SK-N-SH treated with all-trans-retinoic acid at 6 μM for 48 hours (cell line): ENCODE results near the gene RXRA.

Source experiments
- ATAC-seq: fragments of 200-7000 bp; cut with Tn5 transposase; 3 replicates; pipeline ENCODE4 v1.9.1; 2020; ENCODE audit warnings: mild to moderate bottlenecking, moderate library complexity
- ARNTL ChIP-seq: fragments of 450-650 bp; formaldehyde crosslinking; IDR thresholded peaks from 2 replicates; pipeline ENCODE4 v1.5.0; 2020; ENCODE audit warnings: low read depth, mild to moderate bottlenecking, moderate library complexity, borderline replicate concordance
- BACH2 ChIP-seq: fragments of 250-450 bp; sonication (Bioruptor Pico); IDR thresholded peaks from 2 replicates; pipeline ENCODE4 v1.9.0; 2021; ENCODE audit warnings: mild to moderate bottlenecking, borderline replicate concordance
- CSDC2 ChIP-seq: fragments of 250-450 bp; sonication (Bioruptor Pico); IDR thresholded peaks from 2 replicates; pipeline ENCODE4 v1.5.0; 2020; ENCODE audit warnings: mild to moderate bottlenecking, moderate library complexity
- GLIS3 ChIP-seq: fragments of 250-450 bp; sonication (Bioruptor Pico); IDR thresholded peaks from 2 replicates; pipeline ENCODE4 v1.5.0; 2020; ENCODE audit warnings: mild to moderate bottlenecking, moderate library complexity
- OSR1 ChIP-seq: fragments of 250-450 bp; sonication (Bioruptor Pico); IDR thresholded peaks from 2 replicates; pipeline ENCODE4 v1.8.0; 2022; ENCODE audit warnings: moderate library complexity, mild to moderate bottlenecking, inconsistent platforms
- PATZ1 ChIP-seq: fragments of 250-450 bp; sonication (Bioruptor Pico); IDR thresholded peaks from 2 replicates; pipeline ENCODE4 v1.8.0; 2020; ENCODE audit warnings: mild to moderate bottlenecking, moderate library complexity, borderline replicate concordance
- RARB ChIP-seq: fragments of 250-450 bp; sonication (Bioruptor Pico); IDR thresholded peaks from 2 replicates; pipeline ENCODE4 v1.8.0; 2021; ENCODE audit warnings: mild to moderate bottlenecking, moderate library complexity
- SNAI2 ChIP-seq: fragments of 250-450 bp; sonication (Bioruptor Pico); IDR thresholded peaks from 2 replicates; pipeline ENCODE4 v1.5.0; 2020; ENCODE audit warnings: mild to moderate bottlenecking, moderate library complexity
- TCF4 ChIP-seq: fragments of 250-450 bp; sonication (Bioruptor Pico); IDR thresholded peaks from 2 replicates; pipeline ENCODE4 v1.8.0; 2021; ENCODE audit warnings: mild to moderate bottlenecking, moderate library complexity, borderline replicate concordance
- TSHZ2 ChIP-seq: fragments of 250-450 bp; sonication (Bioruptor Pico); IDR thresholded peaks from 2 replicates; pipeline ENCODE4 v1.5.0; 2020; ENCODE audit warnings: mild to moderate bottlenecking, moderate library complexity
- ZFP3 ChIP-seq: fragments of 250-450 bp; sonication (Bioruptor Pico); IDR thresholded peaks from 2 replicates; pipeline ENCODE4 v1.5.0; 2020; ENCODE audit warnings: mild to moderate bottlenecking, moderate library complexity
- ZFP30 ChIP-seq: fragments of 450-650 bp; formaldehyde crosslinking; IDR thresholded peaks from 2 replicates; pipeline ENCODE4 v1.5.0; 2022; ENCODE audit warnings: mild to moderate bottlenecking, moderate library complexity
- ZNF70 ChIP-seq: fragments of 450-650 bp; formaldehyde crosslinking; IDR thresholded peaks from 2 replicates; pipeline ENCODE4 v1.5.0; 2020; ENCODE audit warnings: mild to moderate bottlenecking, moderate library complexity
- TF ChIP-seq, protein P1 (sequence below): fragments of 250-450 bp; sonication (Bioruptor Pico); IDR thresholded peaks from 2 replicates; pipeline ENCODE4 v1.8.0; 2021; ENCODE audit warnings: low read depth, mild to moderate bottlenecking, moderate library complexity, borderline replicate concordance
- TF ChIP-seq, protein P2 (sequence below): fragments of 250-450 bp; sonication (Bioruptor Pico); IDR thresholded peaks from 2 replicates; pipeline ENCODE4 v1.5.1; 2021; ENCODE audit warnings: mild to moderate bottlenecking, moderate library complexity

RXRA gene

GRCh38 chr9:134335061-134335460 is 8.8 kb downstream of the RXRA start:
- no peak for ATAC-seq
- no peak for TF ChIP-seq ARNTL (CRISPR knock-in tag)
- peak; percentile 98 for TF ChIP-seq ZFP3 (CRISPR knock-in tag)
- TF ChIP-seq, all 23 proteins: peak for 1

DNA sequence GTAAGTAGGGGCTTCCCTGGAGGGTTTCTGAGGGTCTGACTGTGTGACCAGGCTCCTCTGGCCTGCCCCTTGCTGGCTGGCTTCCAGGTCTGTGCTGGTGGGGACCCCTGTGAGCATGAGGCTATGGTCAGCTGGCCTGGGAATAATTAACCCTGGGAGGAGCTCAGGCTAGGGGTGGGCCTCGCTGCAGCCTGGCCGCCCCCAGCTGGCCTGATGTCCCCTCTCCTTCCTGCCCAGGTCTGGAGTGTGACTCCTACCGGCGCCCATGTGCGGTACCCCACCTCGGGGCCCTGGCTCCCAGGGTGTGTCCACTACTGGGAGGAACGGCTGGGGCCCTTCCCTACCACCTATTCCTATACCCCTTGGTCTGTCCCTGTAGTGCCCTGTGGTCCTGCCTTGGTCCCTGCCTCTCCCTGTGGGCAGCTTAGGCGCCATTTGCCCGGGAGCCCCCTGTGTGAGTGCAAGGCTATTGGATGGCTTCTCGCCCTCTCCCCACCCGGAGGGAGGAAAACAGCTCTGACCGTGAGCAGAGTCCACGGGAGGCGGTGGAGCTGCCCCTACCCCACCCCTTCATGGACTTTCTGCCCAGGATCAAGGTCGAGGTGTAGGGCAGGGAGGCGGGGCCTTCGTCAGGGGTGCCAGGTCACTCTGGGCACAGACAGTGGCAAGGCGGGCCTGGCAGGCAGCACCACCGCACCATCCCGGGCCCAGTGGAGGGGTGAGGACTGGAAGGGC is 9.4 kb downstream of the RXRA start:
- ATAC-seq = no peak
- no peak for TF ChIP-seq SNAI2 (CRISPR knock-in tag)
- TF ChIP-seq, protein P1, sequence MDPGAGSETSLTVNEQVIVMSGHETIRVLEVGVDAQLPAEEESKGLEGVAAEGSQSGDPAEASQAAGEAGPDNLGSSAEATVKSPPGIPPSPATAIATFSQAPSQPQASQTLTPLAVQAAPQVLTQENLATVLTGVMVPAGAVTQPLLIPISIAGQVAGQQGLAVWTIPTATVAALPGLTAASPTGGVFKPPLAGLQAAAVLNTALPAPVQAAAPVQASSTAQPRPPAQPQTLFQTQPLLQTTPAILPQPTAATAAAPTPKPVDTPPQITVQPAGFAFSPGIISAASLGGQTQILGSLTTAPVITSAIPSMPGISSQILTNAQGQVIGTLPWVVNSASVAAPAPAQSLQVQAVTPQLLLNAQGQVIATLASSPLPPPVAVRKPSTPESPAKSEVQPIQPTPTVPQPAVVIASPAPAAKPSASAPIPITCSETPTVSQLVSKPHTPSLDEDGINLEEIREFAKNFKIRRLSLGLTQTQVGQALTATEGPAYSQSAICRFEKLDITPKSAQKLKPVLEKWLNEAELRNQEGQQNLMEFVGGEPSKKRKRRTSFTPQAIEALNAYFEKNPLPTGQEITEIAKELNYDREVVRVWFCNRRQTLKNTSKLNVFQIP (CRISPR knock-in tag) = no peak

DNA sequence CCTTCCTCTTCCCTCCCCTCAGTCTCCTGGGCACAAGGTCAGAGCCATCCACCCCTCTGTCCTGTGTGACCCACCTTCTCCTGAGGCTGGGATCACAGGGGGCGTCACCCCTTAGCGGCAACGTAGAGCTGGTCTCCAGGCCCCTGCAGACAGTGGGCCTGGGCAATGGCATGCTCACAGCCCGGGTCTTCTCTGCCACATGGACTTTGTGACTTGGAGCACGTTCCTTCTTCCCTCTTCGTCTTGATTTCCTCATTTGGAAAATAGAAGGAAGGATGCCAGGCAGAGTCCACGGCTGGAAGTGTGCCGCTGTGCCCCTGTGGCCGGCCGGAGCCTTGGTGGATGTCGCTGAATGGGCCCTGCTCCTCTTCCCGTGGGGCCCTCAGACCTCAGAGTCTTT is 10.0 kb downstream of the RXRA start:
- TF ChIP-seq RARB (no peak), GLIS3 (no peak), TSHZ2 (no peak), ZNF70 (CRISPR knock-in tag) (no peak), CSDC2 (CRISPR knock-in tag) (no peak), TCF4 (CRISPR knock-in tag) (no peak), ZFP30 (CRISPR knock-in tag) (no peak), ZFP3 (CRISPR knock-in tag) (no peak), PATZ1 (CRISPR knock-in tag) (no peak)
- TF ChIP-seq, protein P1 (CRISPR knock-in tag) = no peak
- TF ChIP-seq, protein P2, sequence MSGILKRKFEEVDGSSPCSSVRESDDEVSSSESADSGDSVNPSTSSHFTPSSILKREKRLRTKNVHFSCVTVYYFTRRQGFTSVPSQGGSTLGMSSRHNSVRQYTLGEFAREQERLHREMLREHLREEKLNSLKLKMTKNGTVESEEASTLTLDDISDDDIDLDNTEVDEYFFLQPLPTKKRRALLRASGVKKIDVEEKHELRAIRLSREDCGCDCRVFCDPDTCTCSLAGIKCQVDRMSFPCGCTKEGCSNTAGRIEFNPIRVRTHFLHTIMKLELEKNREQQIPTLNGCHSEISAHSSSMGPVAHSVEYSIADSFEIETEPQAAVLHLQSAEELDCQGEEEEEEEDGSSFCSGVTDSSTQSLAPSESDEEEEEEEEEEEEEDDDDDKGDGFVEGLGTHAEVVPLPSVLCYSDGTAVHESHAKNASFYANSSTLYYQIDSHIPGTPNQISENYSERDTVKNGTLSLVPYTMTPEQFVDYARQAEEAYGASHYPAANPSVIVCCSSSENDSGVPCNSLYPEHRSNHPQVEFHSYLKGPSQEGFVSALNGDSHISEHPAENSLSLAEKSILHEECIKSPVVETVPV = no peak
- TF ChIP-seq, all 23 proteins: peak for 0
- ATAC-seq = no peak

DNA sequence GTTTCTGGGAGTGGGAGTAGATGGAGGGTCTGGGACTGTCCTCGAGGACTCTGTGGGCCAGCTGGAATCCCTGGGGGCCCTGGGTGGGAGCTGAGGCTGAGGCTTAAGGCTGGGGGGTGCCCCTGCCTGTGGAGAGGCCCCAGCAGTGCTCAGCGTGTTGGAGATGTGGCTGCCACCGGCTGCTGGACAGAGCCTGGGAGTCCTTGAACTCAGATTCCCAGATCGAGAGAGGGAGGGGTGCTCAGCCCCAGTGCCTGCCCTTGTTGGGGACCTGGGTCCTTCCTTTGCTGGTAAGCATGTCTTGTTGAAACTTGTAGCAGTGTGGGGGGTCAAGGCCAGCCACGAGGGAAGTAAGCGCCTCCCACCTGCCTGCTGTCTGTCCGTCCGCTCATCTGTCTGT is 10.7 kb downstream of the RXRA start:
- TF ChIP-seq ZFP30 (CRISPR knock-in tag) (no peak), SNAI2 (CRISPR knock-in tag) (no peak), OSR1 (CRISPR knock-in tag) (no peak), BACH2 (no peak)
- no peak for ATAC-seq

- ATAC-seq = no peak
- TF ChIP-seq RARB = no peak
- peak; percentile 96 for TF ChIP-seq ZFP3 (CRISPR knock-in tag)
- TF ChIP-seq, all 23 proteins: peak for 1
Measured at GRCh38 chr9:134337469-134337868, 11.2 kb downstream of the RXRA start.
